ENCODE results near the gene MRNIP.

GRCh38 chr5:179792612-179793467, 65.8 kb downstream of the MRNIP start:
- TF ChIP-seq CTCF (conservative IDR thresholded peaks at IDR 0.05 in 1 of 2, IDR thresholded peaks at IDR 0.05 in 1 of 2; ENCODE audit: extremely low read depth in 1 of 2, insufficient read depth in 1 of 2, low read depth in 1 of 2, low read length in 2 of 2) (no peak), EZH2 (IDR thresholded peaks at IDR 0.05; ENCODE audit: borderline replicate concordance, low read length) (no peak)

Data from mammary epithelial cell (primary cell).